NOMO-1 (cell line): Measurements from ENCODE around the gene SYN1.

Source experiments
- DNase-seq, 2 experiments: peaks; one replicate each; lab custom pipeline; 2025; ENCODE audit not compliant: unreplicated experiment in 2 of 2; lab: John Stamatoyannopoulos, UW

The SYN1 gene

GRCh38 chrX:47540754-47541538 is 78.7 kb downstream of the SYN1 start:
- DNase-seq = peak; percentile 28 to 47

- DNase-seq = no peak
Observed at GRCh38 chrX:47539860-47540259, 79.8 kb downstream of the SYN1 start.

GRCh38 chrX:47530049-47530448 is 89.6 kb downstream of the SYN1 start:
- peak in 1 of 2 experiments; percentile 6 for DNase-seq

DNA sequence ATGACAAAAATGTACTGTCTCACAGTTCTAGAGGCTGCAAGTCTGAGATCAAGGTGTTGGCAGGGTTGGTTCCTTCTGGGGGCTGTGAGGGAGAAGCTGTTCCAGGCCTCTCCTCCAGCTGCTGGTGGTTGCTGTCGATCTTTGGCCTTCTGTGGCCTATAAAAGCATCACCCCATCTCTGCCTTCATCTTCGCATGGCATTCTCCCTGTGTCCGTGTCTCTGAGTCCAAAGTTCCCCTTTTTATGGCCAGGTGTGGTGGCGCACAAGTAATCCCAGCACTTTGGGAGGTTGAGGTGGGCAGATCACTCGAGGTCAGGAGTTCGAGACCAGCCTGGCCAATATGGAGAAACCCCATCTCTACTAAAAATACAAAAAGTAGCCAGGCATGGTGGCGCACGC is 90.1 kb downstream of the SYN1 start:
- DNase-seq = no peak

DNA sequence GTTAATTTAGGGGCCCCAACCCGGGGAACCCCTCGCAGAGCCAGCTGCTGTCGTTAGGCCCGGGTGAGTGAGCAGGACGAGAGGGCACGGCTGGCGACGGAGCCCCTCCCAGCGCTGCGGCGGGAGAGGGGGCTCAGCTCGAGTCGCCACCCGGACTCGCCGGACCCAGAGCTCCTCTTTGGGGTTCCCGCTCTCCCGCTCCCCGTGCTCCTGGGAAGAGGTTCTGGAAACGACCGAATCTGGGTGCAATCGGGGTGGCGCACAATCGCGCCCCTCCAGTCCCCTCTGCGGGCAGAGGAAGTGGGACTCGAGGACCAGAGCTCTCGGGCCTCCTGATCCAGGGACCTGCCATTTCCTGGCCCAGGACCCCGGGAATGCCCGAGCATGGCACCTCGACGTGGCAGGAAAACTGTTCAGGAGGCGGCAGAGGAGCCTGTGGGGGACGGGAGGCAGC is 95.9 kb downstream of the SYN1 start:
- no peak for DNase-seq

DNA sequence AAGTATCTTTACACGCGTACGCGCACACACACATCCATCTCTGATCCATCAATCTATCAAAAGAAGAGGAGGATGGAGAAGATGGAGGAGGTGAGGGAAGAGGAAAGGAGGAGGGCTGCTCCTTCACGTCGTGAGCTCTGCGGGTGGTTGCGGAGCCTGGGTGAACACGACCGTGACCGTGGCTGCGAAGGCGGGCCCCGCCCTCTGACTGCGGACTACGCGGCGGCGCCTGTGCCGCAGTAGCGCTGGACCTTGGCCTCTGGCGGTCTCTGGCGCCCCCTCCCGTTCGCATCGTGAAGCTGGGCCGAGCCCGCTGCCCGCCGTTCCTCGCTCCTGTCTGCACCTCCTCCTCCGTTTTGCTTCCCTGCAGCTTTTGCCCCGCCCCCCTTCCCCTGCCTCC is 96.4 kb downstream of the SYN1 start:
- DNase-seq = peak; percentile 42 to 57
